OCI-LY3 (cell line): ENCODE measurements around the gene MSX2.
A peak's percentile ranks its signal among the peaks of the same experiment; 100 is the strongest.

Experiments
- H2AFZ ChIP-seq: fragments of 200-600, 300-600 bp; shearing (Covaris generic); 2 replicates; pipeline ENCODE4 v1.6.0; 2014; ENCODE audit warnings: antibody characterized with exemption, low read depth, low read length
- H3K27ac ChIP-seq: fragments of 200-600, 300-600 bp; sonication (generic); 2 replicates; pipeline ENCODE4 v1.5.1; 2014; ENCODE audit warnings: mild to moderate bottlenecking, low read length, moderate library complexity, mixed read lengths
- H3K27me3 ChIP-seq: fragments of 200-600, 300-600 bp; sonication (generic); 2 replicates; pipeline ENCODE4 v1.6.1; 2014; ENCODE audit warnings: low read depth, low read length, mixed read lengths
- H3K36me3 ChIP-seq: fragments of 200-600, 300-600 bp; sonication (generic); replicated peaks from 2 replicates; pipeline ENCODE3; 2014; ENCODE audit warnings: low read depth, low read length, mixed read lengths
- H3K4me1 ChIP-seq: fragments of 300-600, 200-600 bp; sonication (generic); 2 replicates; pipeline ENCODE4 v1.6.1; 2014; ENCODE audit warnings: low read length, mixed read lengths
- H3K4me2 ChIP-seq: fragments of 200-600, 300-600 bp; sonication (generic); 2 replicates; pipeline ENCODE4 v1.6.1; 2014; ENCODE audit warnings: low read length, mixed read lengths
- H3K4me3 ChIP-seq: fragments of 300-600, 200-600 bp; sonication (generic); 2 replicates; pipeline ENCODE4 v1.5.1; 2014; ENCODE audit warnings: antibody characterized with exemption, mild to moderate bottlenecking, low read length, moderate library complexity
- H3K79me2 ChIP-seq: fragments of 300-600, 200-600 bp; shearing (Covaris generic); 2 replicates; pipeline ENCODE4 v1.6.1; 2014; ENCODE audit warnings: mild to moderate bottlenecking, low read length, mixed read lengths
- H3K9ac ChIP-seq: fragments of 300-600, 200-600 bp; shearing (Covaris generic); 2 replicates; pipeline ENCODE4 v1.6.0; 2014; ENCODE audit warnings: mild to moderate bottlenecking, low read length, moderate library complexity
- H3K9me3 ChIP-seq: fragments of 200-600, 300-600 bp; shearing (Covaris generic); 2 replicates; pipeline ENCODE4 v1.6.1; 2014; ENCODE audit warnings: low read length, mixed read lengths; ENCODE audit not compliant: insufficient read depth
- H4K20me1 ChIP-seq: fragments of 200-600, 300-600 bp; sonication (generic); 2 replicates; pipeline ENCODE4 v1.6.1; 2016; ENCODE audit warnings: low read length, mixed read lengths; ENCODE audit not compliant: insufficient read depth
- EZH2phosphoT487 ChIP-seq: fragments of 200-600 bp; shearing (Covaris generic); IDR thresholded peaks from 2 replicates; pipeline ENCODE4 v1.6.1; 2018; ENCODE audit warnings: antibody characterized with exemption, mixed run types, low read depth
- TF ChIP-seq, protein P1 (sequence below): fragments of 200-600, 300-600 bp; sonication (generic); IDR thresholded peaks from 2 replicates; pipeline ENCODE4 v1.5.1; 2014; ENCODE audit warnings: antibody characterized with exemption, low read length, low read depth

MSX2 gene

DNA sequence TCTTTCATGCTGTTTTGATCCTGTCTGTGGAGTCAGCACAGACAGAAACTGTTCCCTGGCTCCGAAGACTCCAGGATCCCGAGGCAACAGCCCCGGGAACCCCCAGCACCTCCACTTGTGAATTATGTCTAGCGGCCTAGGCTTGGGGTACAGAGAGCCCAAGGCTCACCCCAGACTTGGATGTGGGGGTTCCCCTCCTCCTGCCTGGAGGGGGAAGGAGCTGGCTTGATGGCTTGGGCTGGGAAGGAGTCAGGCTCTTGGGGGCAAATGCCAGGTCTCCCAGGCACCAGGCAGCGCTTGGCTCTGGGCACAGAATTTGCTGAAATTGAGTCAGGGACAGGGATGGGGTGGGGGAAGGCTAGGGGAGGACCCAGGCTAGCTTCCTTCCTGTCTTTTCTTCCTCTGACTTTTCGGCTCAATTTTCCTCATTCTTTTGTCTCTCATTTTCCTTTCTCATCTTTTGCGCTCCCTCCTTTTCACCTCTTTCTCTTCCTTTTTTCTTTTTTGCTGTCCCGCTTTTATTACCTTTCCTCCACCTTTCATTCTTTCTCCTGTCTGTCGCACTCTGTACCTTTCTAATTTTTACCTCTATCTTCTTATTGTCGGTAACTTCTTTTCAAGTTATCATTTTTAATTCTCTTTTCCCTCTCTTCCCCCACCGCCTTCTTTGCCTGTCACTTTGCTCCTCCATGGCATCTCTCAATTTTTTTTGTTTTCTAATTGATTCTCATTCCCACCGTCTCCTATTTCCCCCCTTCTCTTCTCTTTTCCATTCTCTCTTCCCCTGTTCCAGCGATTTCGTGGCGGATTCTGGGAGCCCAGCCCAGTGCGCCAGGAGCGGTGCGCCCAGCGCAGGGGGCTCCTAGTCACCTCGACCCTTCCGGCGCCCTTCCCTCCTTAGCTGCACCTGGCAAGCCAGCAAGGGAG, 10.5 kb downstream of the MSX2 start:
- no peak overlapping the region for H2AFZ ChIP-seq
- no peak overlapping the region for H3K9ac ChIP-seq
- H4K20me1 ChIP-seq: no peaks in the 10 kb centered on the region
- H3K9me3 ChIP-seq: no peaks in the 10 kb centered on the region
- no peaks in the 10 kb centered on the region for H3K36me3 ChIP-seq
- no peaks in the 10 kb centered on the region for H3K79me2 ChIP-seq
- no peaks in the 10 kb centered on the region for H3K27me3 ChIP-seq
- no peak overlapping the region for H3K27ac ChIP-seq
- no peak overlapping the region for H3K4me3 ChIP-seq
- TF ChIP-seq EZH2phosphoT487: no peak
- TF ChIP-seq, protein P1, sequence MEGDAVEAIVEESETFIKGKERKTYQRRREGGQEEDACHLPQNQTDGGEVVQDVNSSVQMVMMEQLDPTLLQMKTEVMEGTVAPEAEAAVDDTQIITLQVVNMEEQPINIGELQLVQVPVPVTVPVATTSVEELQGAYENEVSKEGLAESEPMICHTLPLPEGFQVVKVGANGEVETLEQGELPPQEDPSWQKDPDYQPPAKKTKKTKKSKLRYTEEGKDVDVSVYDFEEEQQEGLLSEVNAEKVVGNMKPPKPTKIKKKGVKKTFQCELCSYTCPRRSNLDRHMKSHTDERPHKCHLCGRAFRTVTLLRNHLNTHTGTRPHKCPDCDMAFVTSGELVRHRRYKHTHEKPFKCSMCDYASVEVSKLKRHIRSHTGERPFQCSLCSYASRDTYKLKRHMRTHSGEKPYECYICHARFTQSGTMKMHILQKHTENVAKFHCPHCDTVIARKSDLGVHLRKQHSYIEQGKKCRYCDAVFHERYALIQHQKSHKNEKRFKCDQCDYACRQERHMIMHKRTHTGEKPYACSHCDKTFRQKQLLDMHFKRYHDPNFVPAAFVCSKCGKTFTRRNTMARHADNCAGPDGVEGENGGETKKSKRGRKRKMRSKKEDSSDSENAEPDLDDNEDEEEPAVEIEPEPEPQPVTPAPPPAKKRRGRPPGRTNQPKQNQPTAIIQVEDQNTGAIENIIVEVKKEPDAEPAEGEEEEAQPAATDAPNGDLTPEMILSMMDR: no peak
- H3K4me1 ChIP-seq: no peaks in the 10 kb centered on the region
- no peak overlapping the region for H3K4me2 ChIP-seq

DNA sequence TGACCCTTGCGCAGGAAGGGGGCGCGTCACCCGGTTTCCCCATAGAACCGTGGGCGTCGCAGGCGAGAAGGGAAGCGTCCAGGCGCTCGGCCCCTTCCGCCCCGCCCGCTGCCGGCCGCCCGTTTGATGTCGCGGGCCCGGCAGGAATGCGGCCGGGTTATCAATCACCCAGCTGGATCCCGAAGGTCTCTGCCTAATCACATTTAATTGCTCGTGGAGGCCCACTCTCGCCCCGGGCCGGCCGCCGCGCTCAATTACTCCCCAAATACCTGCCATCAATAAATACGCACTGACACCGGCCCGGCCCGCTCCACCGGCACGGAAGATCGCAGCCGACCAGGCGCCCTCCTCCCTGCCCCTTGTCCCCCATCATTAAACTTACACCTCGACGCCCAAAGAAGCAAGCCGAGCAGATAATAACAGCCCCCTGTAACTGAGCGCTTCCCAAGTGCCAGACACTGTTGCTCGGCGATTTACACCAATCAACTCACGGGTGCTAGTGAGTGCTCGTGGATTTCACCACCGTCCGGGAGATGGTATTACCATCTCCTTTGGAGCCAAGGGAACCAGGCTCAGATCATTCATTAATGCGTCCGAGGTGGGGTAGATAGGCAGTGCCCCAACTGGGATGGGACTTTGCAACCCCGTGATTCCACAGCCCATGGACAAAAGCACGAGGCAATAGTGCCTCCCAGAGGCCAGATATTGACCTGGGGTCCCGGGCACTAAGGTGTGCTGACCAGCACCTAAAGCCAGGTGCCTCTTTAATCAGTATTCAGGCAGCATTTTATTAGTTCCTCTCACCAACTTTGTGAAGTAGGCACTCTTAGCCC, 11.3 kb downstream of the MSX2 start:
- Histone ChIP-seq H3K27me3 (no peaks in the 10 kb centered on the region), H3K4me3 (no peak overlapping the region), H3K27ac (no peak overlapping the region), H2AFZ (no peak overlapping the region), H3K4me1 (no peaks in the 10 kb centered on the region), H4K20me1 (no peaks in the 10 kb centered on the region), H3K9me3 (no peaks in the 10 kb centered on the region), H3K4me2 (no peak overlapping the region), H3K9ac (no peak overlapping the region), H3K79me2 (no peaks in the 10 kb centered on the region), H3K36me3 (no peaks in the 10 kb centered on the region)
- TF ChIP-seq, protein P1: peak; percentile 38
- TF ChIP-seq EZH2phosphoT487: no peak

DNA sequence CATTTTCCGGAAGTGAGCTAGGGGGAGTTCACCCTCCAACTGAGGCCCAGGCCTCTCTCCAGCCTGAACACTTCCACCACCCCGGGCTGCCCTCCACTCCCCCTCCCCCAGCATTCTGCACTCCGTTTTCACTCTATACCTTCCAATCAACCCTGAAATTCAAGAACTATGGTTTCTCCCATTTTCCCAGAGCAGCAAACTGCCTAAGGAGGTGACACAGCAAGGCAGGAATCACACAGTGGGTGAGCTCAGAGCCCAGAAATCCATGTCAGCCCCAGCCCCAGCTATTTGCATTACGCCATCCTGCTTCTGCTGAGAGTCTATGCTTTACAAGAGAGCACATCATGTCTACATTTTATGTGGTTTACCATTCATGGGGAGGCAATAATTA, 11.9 kb downstream of the MSX2 start:
- Histone ChIP-seq H3K36me3 (no peaks in the 10 kb centered on the region), H3K4me2 (no peak overlapping the region), H3K9me3 (no peaks in the 10 kb centered on the region), H3K27ac (no peak overlapping the region), H4K20me1 (no peaks in the 10 kb centered on the region), H3K27me3 (no peaks in the 10 kb centered on the region), H3K4me1 (no peaks in the 10 kb centered on the region), H3K9ac (no peak overlapping the region), H2AFZ (no peak overlapping the region), H3K79me2 (no peaks in the 10 kb centered on the region), H3K4me3 (no peak overlapping the region)
- no peak for TF ChIP-seq EZH2phosphoT487
- TF ChIP-seq, protein P1: no peak

DNA sequence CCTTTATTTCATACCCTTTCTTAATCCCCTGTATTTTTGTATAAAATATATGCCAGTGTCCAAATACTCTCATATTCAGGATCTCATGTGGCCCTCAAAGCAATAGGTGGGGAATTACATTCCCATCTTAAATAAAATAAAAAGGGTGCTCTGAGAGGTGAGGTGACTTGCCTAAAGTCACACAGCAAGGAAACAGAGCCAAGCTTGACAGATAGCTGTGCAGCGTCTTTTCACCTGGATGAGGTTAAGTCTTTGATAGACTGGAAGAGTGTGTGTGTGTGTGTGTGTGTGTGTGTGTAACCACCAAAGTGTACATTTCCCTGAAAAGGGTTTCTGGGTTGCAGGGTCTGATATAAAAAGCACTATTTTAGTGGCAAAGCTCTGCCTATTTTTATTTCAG, 12.4 kb downstream of the MSX2 start:
- H3K4me3 ChIP-seq: no peak overlapping the region
- H3K27ac ChIP-seq: no peak overlapping the region
- H3K36me3 ChIP-seq: no peaks in the 10 kb centered on the region
- no peaks in the 10 kb centered on the region for H3K27me3 ChIP-seq
- no peaks in the 10 kb centered on the region for H4K20me1 ChIP-seq
- no peak overlapping the region for H2AFZ ChIP-seq
- no peak overlapping the region for H3K4me2 ChIP-seq
- no peaks in the 10 kb centered on the region for H3K9me3 ChIP-seq
- no peak for TF ChIP-seq EZH2phosphoT487
- TF ChIP-seq, protein P1: no peak
- no peak overlapping the region for H3K9ac ChIP-seq
- no peaks in the 10 kb centered on the region for H3K4me1 ChIP-seq
- H3K79me2 ChIP-seq: no peaks in the 10 kb centered on the region
